Activated CD4-positive, alpha-beta T cell treated with anti-CD3 and anti-CD28 coated beads for 48 hours (primary cell): ENCODE data around the gene SLC22A13.
"Not testable (repeated sequence)": the region's sequence is repeated elsewhere in the genome, so short reads cannot be mapped to it uniquely, and the experiment has no call there.

Experiments
- DNase-seq: peaks from one replicate; pipeline ENCODE4 v3.0.0-alpha.2; 2020

The SLC22A13 gene

GRCh38 chr3:38307599-38307998 is 42.0 kb downstream of the SLC22A13 start:
- DNase-seq, result no peak

- DNase-seq, result no peak
Measured at GRCh38 chr3:38308456-38308855, 42.8 kb downstream of the SLC22A13 start.

- no peak for DNase-seq
Measured at GRCh38 chr3:38311476-38311875, 45.9 kb downstream of the SLC22A13 start.

- DNase-seq, result no peak
Measured at GRCh38 chr3:38311941-38312340, 46.3 kb downstream of the SLC22A13 start.

- DNase-seq, result no peak
Measured at GRCh38 chr3:38312356-38312755, 46.7 kb downstream of the SLC22A13 start.

GRCh38 chr3:38313263-38313662 is 47.7 kb downstream of the SLC22A13 start:
- no peak for DNase-seq

- no peak for DNase-seq
Measured at GRCh38 chr3:38313695-38314094, 48.1 kb downstream of the SLC22A13 start.

GRCh38 chr3:38314112-38314763 is 48.6 kb downstream of the SLC22A13 start:
- DNase-seq, result no peak

- no peak for DNase-seq
Measured at GRCh38 chr3:38314764-38315487, 49.3 kb downstream of the SLC22A13 start.

- DNase-seq, result no peak
Measured at GRCh38 chr3:38315488-38316230, 50.0 kb downstream of the SLC22A13 start.

- DNase-seq, result no peak
Measured at GRCh38 chr3:38316356-38317191, 51.0 kb downstream of the SLC22A13 start.

GRCh38 chr3:38317192-38317759 is 51.7 kb downstream of the SLC22A13 start:
- no peak for DNase-seq

- no peak for DNase-seq
Measured at GRCh38 chr3:38318766-38319671, 53.4 kb downstream of the SLC22A13 start.

GRCh38 chr3:38320638-38321037 is 55.0 kb downstream of the SLC22A13 start:
- not testable (repeated sequence) for DNase-seq

- no peak for DNase-seq
Measured at GRCh38 chr3:38323060-38323459, 57.4 kb downstream of the SLC22A13 start.

GRCh38 chr3:38325256-38325655 is 59.6 kb downstream of the SLC22A13 start:
- no peak for DNase-seq

- no peak for DNase-seq
Measured at GRCh38 chr3:38327335-38328009, 61.9 kb downstream of the SLC22A13 start.
